GM18858 (cell line): Measurements from ENCODE around the gene BEAN1.

Experiments
- ATAC-seq: cut with Tn5 transposase; IDR thresholded peaks from one replicate; pipeline ENCODE4 v1.9.1; 2021; ENCODE audit not compliant: unreplicated experiment

Gene BEAN1

DNA sequence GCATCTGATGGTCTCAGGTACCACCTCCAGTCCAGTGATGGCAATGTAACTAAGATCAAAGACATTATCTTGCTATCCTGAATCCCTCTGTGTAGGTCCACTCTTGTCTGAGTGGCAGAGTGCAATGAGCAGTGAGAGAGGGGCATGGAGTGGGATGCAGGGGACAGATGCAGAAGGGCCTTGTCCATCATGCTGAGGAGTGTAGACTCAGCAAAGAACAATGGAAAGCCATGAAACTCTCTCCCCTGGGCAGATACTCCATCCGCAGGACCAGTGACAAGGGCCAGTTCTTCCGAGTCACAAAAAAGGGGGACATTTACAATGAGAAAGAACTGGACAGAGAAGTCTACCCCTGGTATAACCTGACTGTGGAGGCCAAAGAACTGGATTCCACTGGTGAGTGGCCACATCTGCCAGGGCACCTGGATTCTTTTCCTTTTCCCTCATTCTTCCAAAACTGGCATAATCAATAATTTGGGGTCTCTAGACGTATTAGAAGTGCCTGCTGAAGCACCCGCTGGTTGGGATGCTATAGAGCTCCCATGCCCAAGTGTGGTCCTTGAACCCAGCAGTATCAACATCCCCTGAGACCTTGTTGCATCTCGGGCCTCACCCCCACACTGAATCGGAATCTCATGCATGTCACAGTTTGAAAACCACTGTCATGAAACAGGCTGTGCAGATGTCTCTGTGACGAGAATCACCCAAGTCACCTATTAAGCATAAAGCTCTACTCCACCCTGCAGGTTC lies 31.1 kb upstream of the BEAN1 start:
- ATAC-seq: no peak

DNA sequence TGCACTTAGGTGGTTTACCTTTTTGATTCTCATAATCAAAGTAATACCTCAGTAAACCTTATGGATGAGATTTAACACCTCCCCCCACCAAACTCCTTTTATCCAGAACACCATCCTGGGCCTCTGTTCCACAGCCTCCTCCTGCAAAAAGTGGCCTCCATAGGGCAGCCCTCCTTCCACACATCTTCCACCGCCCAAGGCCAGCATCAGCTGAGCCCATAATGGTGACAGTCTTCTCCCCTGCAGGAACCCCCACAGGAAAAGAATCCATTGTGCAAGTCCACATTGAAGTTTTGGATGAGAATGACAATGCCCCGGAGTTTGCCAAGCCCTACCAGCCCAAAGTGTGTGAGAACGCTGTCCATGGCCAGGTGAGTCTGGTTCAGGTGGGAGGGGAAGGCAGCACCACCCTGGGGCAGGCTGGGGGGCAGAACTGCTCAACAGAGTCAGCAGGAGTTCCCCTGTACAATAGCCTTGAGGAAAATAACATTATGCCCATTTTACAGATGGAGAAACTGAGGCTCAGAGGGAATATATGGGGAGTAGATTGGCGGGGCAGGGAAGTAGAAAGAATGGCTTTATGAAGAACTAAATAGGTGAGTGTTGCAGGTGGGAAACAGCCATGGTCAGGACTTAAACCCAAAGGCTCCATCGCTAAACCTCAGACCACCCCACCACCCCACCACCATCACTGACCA lies 29.2 kb upstream of the BEAN1 start:
- ATAC-seq: no peak

DNA sequence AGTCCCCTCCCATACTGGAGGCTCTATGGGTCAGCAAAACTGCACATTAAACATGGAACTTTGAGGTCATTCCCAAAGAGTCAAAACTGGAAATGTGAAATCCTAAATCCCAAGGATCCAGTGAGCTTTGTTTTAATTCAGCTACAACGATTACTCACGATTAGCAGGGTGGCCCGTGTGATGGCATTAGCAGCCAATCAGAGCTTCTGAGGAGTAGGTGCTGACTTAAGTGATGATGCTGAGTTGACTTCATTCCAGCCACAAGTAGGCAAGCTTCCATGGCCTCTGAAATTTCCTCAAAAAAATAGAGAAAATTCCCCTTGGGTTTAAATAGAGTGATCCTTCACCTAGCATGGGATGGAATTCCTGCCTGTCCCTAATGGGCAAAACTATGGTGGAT lies 28.1 kb upstream of the BEAN1 start:
- no peak for ATAC-seq

DNA sequence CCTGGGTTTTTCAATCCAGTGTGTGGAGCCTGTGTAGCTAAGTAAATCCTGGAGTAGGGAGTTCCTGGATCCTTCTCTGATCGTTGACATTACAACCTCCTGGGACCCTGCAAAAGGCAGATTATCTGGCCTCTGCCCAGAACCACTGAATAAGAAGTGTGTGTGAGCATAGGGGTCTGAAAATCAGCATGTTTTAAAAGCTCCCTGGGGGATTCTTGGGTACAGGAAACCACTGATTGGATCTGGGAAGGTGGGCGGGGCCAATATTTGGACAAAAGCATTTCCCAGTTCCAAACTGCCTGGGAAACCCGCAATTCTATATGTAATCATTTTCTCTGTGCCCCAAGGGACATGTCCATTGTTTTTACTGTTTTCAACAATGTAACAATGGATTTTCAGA lies 27.2 kb upstream of the BEAN1 start:
- no peak for ATAC-seq

DNA sequence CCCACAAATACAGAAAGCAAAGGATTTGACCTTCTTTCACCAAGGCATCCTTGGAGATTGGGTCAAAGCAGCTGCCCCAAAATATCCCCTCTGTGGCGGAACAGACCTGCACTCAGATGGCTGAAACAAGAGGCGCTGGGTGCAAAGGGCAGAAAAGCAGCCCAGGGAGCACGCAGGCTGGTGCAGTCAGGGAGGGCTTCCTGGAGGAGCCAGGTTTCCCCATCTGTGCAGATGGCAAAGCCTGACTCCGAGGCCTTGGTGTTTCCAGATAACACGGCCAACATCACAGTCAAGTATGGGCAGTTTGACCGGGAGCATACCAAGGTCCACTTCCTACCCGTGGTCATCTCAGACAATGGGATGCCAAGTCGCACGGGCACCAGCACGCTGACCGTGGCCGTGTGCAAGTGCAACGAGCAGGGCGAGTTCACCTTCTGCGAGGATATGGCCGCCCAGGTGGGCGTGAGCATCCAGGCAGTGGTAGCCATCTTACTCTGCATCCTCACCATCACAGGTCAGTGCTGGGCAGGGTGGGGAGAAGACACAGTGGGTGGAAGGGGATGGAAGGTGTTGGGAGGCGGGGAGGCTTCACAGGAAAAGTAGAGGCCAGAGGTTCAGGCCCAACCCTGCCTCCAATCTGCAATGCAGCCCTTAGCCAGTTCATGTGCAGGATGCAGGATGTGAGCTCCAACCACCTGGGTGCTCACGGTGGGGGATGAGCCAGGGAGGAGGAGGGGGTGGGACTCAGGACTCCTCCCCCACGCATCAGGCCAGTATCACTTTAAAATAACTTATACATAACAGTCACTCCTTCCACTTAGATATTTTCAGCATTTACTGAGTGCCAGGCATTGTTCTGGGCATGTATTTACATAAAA lies 26.4 kb upstream of the BEAN1 start:
- ATAC-seq: no peak

DNA sequence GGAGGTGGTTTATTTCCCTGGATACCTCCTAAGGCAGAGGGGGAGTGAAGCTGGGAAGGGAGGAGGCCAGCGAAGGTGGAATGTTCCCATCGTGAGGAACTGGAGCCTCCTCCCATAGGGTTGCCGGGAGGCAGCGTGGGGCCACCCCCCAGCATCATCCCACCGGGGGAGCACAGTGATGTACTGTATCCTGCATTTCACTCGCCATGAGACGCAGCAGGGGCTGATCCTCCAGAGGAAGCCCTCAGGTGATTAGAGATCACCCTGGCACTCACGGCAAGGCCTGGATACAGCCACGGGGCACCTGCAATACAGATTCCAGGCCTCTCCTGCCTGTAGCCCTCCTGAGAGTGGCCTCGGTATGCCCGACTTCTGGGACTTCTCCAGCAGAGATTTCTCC lies 25.5 kb upstream of the BEAN1 start:
- ATAC-seq: no peak

DNA sequence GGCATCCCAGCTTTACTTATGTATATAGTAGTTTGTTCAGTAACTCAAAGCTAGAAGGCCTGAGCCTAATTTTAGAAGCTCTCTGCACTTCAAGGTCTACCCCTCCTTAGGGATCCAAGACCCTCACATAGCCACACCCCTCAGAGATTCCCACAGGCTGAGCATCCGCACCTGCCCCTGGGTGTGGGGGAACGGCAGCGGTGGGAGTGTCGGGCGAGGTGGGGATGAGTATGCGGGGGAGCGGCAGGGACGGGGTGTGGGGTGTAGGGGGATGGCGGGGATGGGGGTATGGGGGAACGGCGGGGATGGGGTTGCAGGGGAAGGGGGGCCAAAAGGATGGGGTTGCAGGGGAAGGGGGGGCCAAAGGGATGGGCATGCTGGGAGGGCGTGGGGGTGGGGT lies 24.9 kb upstream of the BEAN1 start:
- ATAC-seq: no peak

DNA sequence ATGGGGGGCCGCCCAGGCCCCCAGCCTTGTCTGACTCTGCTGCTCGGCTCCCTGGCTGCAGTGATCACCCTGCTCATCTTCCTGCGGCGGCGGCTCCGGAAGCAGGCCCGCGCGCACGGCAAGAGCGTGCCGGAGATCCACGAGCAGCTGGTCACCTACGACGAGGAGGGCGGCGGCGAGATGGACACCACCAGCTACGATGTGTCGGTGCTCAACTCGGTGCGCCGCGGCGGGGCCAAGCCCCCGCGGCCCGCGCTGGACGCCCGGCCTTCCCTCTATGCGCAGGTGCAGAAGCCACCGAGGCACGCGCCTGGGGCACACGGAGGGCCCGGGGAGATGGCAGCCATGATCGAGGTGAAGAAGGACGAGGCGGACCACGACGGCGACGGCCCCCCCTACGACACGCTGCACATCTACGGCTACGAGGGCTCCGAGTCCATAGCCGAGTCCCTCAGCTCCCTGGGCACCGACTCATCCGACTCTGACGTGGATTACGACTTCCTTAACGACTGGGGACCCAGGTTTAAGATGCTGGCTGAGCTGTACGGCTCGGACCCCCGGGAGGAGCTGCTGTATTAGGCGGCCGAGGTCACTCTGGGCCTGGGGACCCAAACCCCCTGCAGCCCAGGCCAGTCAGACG lies 24.4 kb upstream of the BEAN1 start:
- ATAC-seq: no peak

DNA sequence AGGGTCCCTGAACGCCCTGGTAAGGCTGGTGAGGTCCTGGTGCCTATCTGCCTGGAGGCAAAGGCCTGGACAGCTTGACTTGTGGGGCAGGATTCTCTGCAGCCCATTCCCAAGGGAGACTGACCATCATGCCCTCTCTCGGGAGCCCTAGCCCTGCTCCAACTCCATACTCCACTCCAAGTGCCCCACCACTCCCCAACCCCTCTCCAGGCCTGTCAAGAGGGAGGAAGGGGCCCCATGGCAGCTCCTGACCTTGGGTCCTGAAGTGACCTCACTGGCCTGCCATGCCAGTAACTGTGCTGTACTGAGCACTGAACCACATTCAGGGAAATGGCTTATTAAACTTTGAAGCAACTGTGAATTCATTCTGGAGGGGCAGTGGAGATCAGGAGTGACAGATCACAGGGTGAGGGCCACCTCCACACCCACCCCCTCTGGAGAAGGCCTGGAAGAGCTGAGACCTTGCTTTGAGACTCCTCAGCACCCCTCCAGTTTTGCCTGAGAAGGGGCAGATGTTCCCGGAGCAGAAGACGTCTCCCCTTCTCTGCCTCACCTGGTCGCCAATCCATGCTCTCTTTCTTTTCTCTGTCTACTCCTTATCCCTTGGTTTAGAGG lies 23.5 kb upstream of the BEAN1 start:
- ATAC-seq: no peak

DNA sequence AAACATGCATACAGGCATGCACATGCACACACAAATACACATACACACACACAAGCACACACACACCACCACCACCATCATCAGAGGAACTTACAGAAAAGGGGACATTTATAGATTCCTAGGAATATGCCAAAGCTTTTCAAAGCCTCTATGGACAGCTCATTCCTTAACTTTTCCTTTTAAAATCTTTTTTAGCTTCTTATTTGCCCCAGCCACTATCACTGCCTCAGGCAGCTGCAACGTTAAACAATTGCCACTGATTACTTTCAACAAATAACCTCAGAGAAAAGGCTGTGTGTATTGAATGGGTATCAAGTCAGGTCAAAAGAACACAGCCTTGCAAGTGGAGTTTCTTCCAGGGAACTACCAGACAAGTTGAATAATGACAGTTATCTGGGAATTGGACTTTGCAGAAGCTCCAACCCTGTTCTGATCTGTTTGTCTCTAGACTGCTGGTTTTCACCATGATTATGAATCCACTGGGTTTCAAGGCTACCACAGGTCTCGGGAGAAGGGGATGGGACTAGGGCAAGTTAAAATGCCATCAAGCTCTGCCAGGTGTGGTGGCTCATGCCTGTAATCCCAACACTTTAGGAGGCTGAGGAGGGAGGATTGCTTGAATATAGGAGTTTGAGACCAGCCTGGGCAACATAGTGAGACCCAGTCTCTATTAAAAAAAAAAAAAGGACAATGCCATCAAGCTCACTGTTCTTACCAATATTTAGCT lies 21.9 kb upstream of the BEAN1 start:
- ATAC-seq: no peak

DNA sequence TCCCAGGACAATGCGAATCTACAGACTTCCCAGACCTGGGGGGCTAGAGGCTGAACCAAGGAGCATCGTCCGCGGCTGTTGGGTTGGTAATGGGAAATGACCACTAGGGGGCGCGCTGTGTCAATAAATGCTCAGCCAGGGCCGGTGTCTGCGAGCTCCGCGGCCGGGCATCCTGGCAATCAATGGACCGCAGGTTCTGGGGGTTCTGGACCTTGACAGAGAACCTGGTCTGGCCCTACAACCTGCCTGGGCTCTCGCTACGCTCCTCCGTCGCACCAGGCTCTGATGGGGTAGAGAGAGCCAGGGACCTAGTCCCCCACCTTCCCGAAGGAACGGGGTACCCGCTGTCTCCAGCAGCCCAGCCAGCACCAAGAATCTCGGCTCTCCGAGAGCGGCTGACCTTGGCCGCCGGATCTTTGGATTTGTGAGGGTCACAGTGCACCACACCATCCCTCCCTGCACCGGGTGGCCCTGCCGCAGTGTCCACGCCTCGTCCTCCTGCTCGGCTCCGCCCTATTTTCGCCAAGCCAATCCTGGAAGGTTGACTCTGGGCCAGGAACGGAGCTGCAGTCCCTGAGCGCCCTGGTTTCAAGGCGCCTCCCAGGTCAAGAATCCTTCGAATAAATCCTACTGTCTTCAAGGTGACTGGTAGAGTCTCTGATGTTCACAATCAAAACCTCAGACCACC lies 20.4 kb upstream of the BEAN1 start:
- no peak for ATAC-seq

DNA sequence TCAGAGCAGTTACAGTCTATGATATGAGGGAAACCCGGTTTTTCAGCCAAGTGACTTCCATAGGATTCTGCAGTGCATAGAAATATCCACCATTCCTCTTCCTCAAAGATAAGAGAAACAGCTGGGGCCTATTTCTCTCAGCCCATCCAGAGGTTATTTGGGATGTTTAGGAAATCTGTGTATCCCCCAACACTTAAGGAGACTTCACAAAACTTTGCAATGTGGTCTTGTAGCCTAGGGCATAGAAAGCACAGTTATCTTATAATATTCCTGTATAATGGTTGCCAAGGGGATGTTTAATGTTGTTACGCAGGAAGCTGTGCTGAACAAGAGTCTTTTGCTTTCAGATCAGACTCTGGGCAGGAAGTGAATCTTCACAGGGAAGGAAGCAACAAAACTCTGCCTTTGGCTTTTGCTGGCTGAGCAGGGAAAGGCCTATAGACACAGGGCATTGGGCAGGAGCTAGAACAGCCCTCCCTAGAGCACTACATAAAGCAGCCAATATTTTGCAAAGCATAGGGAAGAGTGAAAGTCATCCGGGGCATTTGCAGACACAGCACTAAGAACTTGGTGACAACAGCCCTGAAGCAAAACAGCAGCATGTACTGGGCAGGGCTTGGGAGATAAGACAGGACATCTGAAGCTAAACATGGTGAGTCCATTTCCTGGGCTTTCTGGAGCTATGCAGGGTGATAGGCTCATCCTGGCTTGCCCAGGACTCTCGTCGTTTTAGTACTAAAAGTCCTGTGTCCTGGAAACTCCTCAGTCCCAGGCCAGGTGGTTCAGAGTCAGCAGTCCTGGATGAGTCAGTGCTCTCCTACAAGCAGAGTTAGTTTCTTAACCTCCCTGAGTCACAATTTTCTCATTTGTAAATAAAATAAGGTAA lies 18.7 kb upstream of the BEAN1 start:
- no peak for ATAC-seq

DNA sequence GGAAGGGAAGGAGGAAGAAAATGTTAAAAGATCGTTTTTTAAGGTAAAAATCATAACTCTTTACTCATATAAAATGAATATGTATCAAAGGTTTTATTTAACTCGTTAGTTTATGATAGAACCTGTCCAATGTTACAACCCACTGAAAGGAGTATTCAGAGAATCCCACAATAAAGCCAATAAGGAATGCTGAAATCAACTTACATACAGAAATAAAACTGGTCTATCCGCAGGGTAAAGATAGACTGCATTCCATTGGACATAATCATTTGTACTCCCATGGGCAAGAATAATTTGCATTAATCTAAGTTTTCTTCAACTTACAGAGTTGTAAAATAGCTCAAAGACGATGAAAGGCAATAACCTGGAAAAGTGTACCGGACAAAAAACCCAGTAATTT lies 17.9 kb upstream of the BEAN1 start:
- ATAC-seq: no peak

DNA sequence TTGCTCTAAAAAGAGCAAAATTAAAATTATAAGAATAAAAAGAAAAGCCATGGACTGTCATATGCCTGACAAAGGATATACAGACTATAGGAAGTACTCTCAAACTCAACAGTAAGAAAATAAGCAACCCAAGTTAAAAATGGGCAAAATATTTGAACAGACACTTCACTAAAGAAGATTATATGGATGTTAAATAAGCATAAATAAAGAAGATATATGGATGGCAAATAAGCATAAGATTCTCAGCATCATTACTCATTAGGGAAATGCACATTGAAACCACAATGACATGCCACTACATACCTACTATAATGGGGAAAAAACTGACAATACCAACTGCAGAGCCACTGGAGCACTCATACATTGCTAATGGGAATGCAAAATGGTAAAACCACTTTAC lies 14.9 kb upstream of the BEAN1 start:
- ATAC-seq: no peak

DNA sequence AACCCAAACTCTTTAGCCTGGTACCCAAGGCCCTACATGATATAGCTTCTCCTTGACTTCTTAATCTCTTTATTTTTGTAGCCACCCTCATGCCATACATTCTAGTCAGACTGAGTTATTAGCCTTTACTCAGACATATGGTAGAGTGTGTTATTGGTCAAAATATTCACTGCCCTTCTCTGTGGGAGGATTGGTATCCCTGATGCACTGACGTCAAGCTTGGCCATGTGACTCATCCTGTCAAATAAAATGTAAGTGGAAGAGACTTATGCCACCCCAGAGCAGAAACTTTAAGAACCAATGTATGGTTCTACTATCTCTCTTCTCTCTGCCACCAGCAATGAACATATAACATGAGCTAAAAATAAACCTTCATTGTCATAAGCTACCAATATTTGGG lies 12.2 kb upstream of the BEAN1 start:
- ATAC-seq: no peak

DNA sequence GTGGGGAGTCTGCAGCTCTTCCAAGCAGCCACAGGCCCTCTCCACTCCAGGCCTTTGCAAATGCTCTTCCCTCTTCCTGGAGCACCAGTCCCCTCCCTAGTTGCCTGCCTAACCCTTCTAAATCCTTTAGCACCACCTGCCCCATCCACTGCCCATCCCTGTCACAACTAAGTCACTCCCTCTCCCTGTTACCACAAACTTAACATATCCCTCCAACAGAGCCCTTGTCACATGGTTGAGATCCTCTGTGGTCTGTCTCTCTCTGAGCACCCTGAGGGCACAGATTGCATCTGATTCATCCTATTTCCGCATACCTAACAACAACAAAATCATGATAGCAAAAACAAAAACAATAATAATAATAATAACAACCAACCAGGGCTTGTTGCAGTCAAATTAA lies 11.0 kb upstream of the BEAN1 start:
- ATAC-seq: no peak

DNA sequence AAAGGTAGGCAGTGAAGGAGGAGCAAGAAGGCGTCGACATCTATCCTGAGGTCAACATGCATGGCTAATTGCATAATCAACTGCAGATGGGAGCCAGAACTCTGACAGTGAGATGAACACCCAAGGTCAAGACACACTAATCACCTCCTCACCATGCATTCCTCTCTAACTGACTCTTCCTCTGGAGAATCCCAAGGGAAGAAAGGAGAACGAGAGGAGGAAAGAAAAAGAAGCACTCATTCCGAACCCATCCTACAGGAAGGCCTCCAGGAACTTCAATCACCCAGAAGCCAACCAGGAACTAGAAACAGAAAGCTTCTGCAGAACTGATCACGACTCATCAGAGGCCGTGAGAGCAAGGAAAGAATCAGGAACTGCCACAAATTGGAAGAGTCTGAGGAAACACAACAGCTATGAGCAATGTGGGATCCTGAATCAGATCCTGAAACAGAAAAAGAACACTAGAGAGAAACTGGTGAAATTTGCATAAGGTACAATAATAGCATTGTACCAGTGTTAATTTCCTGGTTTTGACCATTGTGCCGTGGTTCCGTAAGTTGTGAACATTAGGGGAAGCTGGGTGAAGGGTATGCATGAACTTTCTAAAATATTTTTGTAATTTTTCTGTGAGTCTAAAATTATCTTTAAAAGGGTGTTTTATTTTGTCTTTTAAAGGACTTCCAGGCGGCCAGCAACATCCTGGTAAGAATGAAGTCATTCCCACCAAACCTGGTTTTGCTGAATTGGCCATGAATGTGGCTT lies 10.0 kb upstream of the BEAN1 start:
- no peak for ATAC-seq
